Transverse colon (tissue), 4 donors: Measurements from ENCODE around the gene SPINK6.

Experiments used
- CTCF ChIP-seq, 5 experiments: fragments of 200-600 bp in 3 of 5; fragments of 450-650 bp in 2 of 5; sonication (generic) in 3 of 5; IDR thresholded peaks; 1 replicate in 2 of 5; 2 replicates in 3 of 5; pipeline ENCODE4 v1.5.1; 2016 to 2017; ENCODE audit warnings: antibody characterized with exemption in 5 of 5, inconsistent platforms in 3 of 5, mild to moderate bottlenecking in 2 of 5, moderate library complexity in 1 of 5
- EP300 ChIP-seq: sonication (generic); formaldehyde crosslinking; IDR thresholded peaks from one replicate; pipeline ENCODE4 v1.6.1; 2017; ENCODE audit warnings: antibody characterized with exemption, low read depth
- POLR2AphosphoS5 ChIP-seq, 3 donors: sonication (generic); formaldehyde crosslinking; IDR thresholded peaks; one replicate each; pipeline ENCODE4 v1.6.1; 2016; ENCODE audit warnings: antibody characterized with exemption in 3 of 3

GRCh38 chr5:148228392-148228984, 25.6 kb downstream of the SPINK6 start:
- TF ChIP-seq CTCF (IDR thresholded peaks at IDR 0.05) (no peak), EP300 (no peak), POLR2AphosphoS5 (IDR thresholded peaks at IDR 0.05) (no peak)
